ENCODE data around the gene ZNF772.

ZNF772 gene

DNA sequence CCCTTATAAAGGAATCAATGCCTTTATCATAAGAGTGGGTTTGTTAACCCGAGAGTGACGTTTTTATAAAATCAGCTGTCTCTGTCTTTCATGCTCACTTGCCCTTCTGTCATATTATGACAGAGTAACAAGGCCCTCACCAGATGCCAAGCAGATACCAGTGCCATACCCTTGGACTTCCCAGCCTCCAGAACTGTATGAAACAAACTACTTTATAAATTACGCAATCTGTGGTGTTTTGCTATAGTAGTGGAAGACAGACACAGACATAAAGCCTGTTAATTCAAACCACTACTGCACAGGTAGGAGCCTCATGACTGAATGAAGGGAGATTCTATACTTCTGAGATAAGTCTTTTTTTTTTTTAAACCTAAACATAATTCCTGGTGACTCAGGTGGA is 25.1 kb downstream of the ZNF772 start:
- no peak overlapping the region for H3K4me3 ChIP-seq (ENCODE audit: low read length)
- no peak for TF ChIP-seq ZNF274 (IDR thresholded peaks at IDR 0.05; ENCODE audit: low read depth, low read length)

DNA sequence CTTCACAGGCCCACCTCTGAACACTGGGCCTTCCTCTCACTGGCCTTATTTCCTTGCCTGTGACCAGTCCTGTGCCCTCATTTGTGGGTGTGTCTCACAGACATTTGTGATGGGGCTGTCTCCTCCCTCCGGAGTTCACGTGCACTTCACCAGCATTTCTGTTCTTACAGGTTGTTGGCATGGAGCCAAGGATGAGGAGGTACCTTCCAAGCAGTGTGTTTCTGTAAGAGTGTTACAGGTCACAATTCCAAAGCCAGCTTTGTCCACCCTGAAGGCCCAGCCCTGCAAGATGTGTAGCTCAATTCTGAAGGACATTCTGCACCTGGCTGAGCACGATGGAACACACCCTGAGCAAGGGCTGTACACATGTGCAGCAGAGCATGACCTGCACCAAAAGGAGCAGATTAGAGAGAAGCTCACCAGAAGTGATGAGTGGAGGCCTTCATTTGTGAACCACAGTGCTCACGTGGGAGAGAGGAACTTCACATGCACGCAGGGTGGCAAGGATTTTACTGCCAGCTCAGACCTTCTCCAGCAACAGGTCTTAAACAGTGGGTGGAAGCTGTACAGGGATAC is 34.2 kb downstream of the ZNF772 start:
- no peak overlapping the region for H3K4me3 ChIP-seq (ENCODE audit: low read length)
- no peak for TF ChIP-seq ZNF274 (IDR thresholded peaks at IDR 0.05; ENCODE audit: low read depth, low read length)

DNA sequence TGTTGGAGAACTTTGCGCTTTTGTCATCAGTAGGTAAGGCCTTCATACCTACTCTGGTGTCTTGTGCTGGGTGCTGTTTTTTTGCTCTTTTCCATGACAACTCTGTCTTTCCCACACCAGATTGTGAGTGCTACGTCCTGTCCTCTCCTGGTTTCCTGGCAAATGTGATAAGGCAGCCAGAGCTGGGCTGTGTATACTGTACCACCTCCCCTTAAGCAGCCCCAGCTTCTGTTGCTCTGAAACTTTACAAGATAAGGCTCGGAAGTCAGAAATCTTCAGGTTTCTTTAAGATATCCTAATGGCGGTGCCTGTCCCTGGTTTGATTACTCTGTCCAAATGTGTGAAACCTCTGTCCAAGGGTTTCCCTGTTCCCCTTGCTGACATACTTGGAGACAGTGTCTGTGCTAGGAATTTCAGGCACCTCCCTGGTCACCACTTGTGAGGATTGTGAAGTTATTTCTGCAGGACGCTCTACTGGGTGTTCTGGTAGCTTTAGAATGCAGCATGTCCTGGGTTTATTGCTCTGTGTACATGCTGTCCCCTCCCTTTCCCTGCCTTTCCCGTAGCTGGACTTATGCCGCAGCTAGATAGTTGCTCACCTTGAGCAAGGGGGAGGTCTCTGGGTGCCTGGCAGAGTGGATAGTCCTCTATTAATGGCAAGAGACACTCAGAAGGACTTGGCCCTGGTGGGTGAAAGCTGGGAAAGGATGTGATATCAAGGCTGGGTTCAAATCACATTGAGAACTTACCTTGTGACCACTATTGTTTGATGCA is 35.2 kb downstream of the ZNF772 start:
- H3K4me3 ChIP-seq (ENCODE audit: low read length), result no peak overlapping the region
- no peak for TF ChIP-seq ZNF274 (IDR thresholded peaks at IDR 0.05; ENCODE audit: low read depth, low read length)

DNA sequence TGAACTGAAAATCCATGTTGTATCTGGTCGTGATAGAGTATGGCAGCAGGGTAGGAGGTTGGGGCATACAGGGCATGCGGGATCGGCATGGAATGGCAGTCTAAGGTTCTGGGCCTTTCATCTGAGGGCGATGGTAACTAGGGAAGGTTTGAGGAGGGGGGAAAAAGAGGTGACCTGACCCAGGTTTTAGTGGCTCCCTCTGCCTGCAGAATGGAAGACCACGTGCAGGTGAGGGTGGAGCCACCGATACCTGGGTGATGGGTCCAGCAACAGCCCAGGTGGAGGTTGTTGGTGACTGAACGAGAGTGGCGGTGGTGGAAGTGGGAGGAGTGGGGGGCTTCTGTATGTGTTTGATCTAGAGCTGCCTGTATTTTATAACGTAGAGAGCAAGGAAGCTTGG is 38.4 kb downstream of the ZNF772 start:
- TF ChIP-seq ZNF274 (IDR thresholded peaks at IDR 0.05; ENCODE audit: low read depth, low read length), result no peak
- H3K4me3 ChIP-seq (ENCODE audit: low read length), result no peak overlapping the region

DNA sequence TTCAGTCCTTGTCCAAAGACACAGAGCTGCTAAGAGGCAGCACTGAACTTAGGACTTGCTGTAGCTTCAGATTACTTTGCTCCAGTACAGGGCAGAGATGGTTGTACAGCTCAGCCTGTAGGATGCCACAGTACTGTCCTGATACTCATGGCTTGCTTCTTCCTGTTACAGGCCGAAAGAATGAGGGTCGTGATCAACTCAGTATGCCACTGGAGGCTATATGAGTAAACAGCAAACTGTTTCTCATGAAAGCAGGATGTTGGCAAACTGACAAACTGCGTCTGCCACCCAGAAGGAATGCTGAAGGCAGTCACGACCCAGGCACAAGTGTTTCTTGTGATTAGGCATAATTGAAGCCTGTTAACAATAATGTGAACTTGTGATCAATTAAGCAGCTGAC is 39.4 kb downstream of the ZNF772 start:
- H3K4me3 ChIP-seq (ENCODE audit: low read length), result no peak overlapping the region
- no peak for TF ChIP-seq ZNF274 (IDR thresholded peaks at IDR 0.05; ENCODE audit: low read depth, low read length)

DNA sequence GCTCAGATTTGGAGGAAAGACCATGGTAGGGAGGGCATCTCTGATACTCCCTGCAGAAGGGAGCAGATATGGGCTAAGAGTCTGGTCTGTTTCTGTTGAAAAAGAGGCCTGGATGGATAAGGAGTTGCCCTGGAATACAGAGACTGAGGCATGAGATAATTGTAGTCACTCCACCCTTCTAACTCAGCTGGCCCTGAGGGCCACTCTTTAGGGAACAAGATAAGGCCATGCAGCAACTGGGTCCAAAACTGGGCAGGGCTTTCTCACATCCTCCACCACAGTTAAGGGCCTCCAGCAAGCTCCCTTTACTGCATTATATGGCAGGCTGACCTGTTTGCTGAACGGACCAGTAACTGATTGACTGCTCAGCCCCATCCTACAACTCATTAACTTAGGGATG is 40.9 kb downstream of the ZNF772 start:
- H3K4me3 ChIP-seq (ENCODE audit: low read length), result peak overlapping the region; percentile 81; the same call in 1 of the 2 replicates
- no peak for TF ChIP-seq ZNF274 (IDR thresholded peaks at IDR 0.05; ENCODE audit: low read depth, low read length)

DNA sequence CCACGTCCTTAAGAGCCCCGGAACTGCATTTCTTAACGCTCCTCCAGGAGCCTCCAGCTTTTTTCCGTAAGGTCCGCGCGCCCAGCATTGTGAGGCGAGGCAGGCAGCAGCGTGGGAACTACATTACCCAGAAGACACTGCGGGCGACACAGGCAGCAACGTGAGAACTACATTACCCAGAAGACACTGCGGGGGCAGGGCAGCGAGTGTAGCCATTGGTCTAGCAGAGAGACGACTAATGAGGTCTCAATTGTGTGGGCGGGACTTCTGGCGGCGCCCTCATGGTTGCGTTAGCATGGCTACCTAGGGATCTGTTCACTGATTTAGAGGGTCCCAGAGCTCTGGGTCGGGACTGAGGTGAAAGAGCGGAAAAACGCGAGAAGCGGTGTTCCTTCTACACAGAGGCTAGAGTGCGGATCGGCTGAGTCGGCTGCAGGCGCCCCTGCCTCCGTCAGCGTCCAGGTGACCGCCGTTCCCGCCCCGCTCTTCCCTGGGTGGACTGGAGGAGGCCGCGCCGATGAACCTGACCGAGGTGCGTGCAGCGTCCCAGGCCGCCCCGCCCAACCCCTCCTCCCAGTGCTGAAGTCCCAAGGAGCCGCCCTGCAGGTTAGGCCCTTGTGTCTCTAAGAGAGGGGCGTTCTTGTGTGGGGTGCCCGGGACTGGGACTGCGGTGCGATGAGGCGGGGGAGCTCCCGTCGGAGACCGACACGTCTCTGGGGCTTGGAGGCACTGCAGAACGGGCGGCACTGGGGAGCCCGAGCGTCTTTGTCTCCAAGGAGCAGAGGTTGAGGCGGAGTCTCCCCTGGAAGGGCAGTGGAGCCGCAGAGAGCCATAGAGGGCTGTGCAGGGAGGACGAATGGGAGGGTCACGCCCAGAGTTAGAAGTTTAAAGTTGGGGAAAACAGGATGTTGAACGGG is 42.0 kb downstream of the ZNF772 start, which contains the start of gene ZNF749:
Gene ZNF749 (plus strand): TSS at position 264 of the 917 bp plus-strand sequence. CDS start 254 bp downstream, at position 518.
- peak within 1 kb of the TSS; percentile 81 for H3K4me3 ChIP-seq (ENCODE audit: low read length)
- TF ChIP-seq ZNF274 (IDR thresholded peaks at IDR 0.05; ENCODE audit: low read depth, low read length), result no peak

DNA sequence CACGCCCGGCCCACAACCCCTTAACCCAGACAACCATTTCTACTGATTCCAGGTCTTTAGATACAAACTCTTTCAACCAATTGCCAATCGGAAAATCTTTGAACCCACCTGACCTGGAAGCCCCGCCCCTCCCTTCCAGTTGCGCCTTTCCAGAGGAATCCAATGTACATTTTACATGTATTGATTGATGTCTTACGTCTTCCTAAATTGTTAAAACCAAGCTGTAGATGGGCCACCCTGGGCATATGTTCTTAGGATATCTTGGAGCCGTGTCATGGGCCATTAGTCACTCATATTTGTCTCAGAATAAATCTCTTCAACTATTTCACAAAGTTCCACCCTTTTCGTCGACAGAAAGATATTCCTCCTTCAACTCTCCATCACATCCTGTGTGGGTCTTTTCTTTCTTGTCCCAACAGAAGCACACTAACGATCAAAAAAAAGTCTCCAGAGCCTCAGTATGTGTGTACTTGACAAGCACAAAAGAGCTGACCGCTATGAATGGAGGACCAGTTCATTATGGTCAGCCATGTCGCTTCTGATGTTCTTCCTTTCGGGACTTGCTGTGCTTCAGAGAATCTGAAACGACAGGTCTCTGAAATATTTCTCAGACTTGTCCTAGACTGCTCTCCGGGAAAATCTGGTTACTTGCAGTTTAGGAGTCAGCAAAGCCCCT is 42.8 kb downstream of the ZNF772 start:
- peak overlapping the region; percentile 81 for H3K4me3 ChIP-seq (ENCODE audit: low read length)
- no peak for TF ChIP-seq ZNF274 (IDR thresholded peaks at IDR 0.05; ENCODE audit: low read depth, low read length)

DNA sequence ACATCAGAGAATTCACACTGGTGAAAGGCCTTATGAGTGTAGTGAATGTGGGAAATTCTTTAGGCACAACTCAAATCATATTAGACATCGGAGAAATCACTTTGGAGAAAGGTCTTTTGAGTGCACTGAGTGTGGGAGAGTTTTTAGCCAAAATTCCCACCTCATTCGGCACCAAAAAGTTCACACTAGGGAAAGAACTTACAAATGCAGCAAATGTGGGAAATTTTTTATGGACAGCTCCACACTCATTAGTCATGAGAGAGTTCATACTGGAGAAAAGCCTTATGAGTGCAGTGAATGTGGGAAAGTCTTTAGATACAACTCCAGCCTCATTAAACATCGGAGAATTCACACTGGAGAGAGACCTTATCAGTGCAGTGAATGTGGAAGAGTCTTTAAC is 56.3 kb downstream of the ZNF772 start:
- no peak overlapping the region for H3K4me3 ChIP-seq (ENCODE audit: low read length)
- TF ChIP-seq ZNF274 (IDR thresholded peaks at IDR 0.05; ENCODE audit: low read depth, low read length), result no peak

DNA sequence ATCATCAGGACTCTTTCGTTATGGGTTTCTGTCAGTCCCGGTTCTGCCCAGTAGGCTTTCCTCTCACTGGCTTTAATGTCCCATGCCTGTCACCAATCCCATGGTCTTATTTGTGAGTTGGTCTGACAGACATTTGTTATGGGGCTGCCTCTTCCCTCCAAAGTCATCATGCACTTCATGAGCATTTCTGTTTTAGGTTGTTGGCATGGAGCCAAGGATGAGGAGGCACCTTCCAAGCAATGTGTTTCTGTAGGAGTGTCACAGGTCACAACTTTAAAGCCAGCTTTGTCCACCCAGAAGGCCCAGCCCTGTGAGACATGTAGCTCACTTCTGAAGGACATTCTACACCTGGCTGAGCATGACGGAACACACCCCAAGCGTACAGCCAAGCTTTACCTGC is 57.9 kb downstream of the ZNF772 start:
- TF ChIP-seq ZNF274 (IDR thresholded peaks at IDR 0.05; ENCODE audit: low read depth, low read length), result no peak
- no peak overlapping the region for H3K4me3 ChIP-seq (ENCODE audit: low read length)
